Measurements from ENCODE around the gene HRH1.
"Not testable (repeated sequence)": the region's sequence is repeated elsewhere in the genome, so short reads cannot be mapped to it uniquely, and the experiment has no call there.

HRH1 gene

DNA sequence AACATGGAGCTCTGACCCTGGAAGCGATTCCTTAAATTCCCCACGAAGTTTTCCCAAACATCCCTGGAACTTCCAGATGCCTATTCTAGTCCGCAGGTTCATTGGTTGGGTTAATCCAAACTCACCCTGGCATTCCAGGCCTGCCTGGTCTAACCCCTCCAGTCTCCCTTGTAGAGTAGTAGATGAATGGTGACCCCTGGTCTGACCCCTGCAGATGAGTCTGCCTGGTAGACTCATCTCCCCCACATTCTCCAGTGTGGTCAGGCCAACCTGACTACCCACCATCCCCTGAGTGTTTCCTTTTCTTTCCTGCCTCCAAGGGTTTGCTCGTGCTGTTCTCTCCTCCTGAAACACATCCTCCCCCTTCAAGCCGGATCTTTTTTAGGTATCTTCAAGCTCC is 10.8 kb upstream of the HRH1 start:
- DNase-seq (ENCODE audit: low read depth in 2 of 2), result no peak

- no peak for DNase-seq (ENCODE audit: low read depth in 2 of 2)
These were observed 9.3 kb upstream of the HRH1 start for GRCh38 chr3:11144996-11145395.

GRCh38 chr3:11145888-11146287 is 8.4 kb upstream of the HRH1 start:
- DNase-seq (ENCODE audit: low read depth in 2 of 2), result no peak

GRCh38 chr3:11146773-11147660 is 7.3 kb upstream of the HRH1 start:
- DNase-seq (ENCODE audit: low read depth in 2 of 2), result no peak

GRCh38 chr3:11150256-11150655 is 4.0 kb upstream of the HRH1 start:
- no peak for DNase-seq (ENCODE audit: low read depth in 2 of 2)

GRCh38 chr3:11152301-11152700 is 2.0 kb upstream of the HRH1 start:
- DNase-seq (ENCODE audit: low read depth in 2 of 2), result no peak

DNA sequence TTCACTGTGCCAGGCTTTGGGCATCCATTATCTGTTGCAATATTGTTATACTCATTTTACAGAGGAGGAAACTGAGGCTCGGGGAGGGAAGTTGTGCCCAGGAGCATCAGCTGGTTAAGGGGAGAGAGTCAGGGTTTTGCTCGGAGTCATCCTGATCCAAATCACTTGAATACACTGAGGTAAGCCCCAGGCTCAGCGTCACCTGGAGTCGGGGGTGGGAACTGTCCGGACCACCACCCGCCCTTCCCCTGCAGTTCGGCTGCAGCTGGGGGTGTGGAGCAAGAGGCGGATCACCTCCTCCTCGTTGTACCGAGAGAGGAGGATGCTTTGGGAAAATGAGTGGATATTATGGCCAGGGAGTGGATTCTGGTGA is 646 bp downstream of the HRH1 start:
- DNase-seq (ENCODE audit: low read depth in 2 of 2), result no peak

DNA sequence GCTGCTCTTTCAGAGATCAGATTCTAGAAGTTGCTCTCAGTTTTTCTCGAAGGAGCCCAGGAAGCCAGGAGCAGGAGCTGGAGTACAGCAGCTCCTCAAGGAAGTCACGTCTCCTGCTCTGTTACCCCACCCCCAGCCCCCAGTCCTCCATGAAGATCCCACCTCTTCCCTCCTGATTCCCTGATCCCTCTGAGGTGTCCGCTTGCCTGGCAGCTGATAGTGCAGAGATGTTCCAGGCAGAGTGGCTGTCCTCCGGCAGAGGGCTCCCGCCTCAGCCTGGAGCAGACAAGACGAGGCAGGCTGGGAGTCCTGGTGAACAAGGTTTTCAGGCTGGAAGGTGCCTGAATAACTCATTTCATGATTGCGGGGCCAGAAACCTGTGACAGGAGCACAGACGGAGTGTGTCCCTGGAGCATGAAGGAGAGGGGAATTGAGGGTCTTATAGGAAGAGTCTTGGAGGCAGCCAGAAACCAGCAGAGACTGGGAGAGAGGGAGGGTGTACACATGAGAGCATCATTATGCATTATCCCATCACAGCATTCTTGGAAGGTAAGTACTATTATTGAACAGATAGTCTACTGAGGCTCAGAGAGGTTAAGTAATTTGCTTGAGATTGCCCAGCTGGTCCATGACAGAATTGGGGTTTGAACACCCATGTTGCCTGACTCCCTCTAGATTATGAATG is 1.2 kb downstream of the HRH1 start:
- DNase-seq (ENCODE audit: low read depth in 2 of 2), result no peak

GRCh38 chr3:11156026-11156410 is 1.7 kb downstream of the HRH1 start:
- DNase-seq (ENCODE audit: low read depth in 2 of 2), result no peak

GRCh38 chr3:11157421-11157820 is 3.1 kb downstream of the HRH1 start:
- no peak for DNase-seq (ENCODE audit: low read depth in 2 of 2)

GRCh38 chr3:11159421-11159904 is 5.2 kb downstream of the HRH1 start:
- no peak for DNase-seq (ENCODE audit: low read depth in 2 of 2)

- no peak for DNase-seq (ENCODE audit: low read depth in 2 of 2)
These were observed 7.4 kb downstream of the HRH1 start for GRCh38 chr3:11161666-11162065.

- DNase-seq (ENCODE audit: low read depth in 2 of 2), result no peak
These were observed 8.4 kb downstream of the HRH1 start for GRCh38 chr3:11162401-11163345.

GRCh38 chr3:11164607-11165006 is 10.3 kb downstream of the HRH1 start:
- DNase-seq (ENCODE audit: low read depth in 2 of 2), result no peak

- no peak for DNase-seq (ENCODE audit: low read depth in 2 of 2)
These were observed 11.2 kb downstream of the HRH1 start for GRCh38 chr3:11165476-11165875.

GRCh38 chr3:11166807-11167400 is 12.6 kb downstream of the HRH1 start:
- not testable (repeated sequence) for DNase-seq (ENCODE audit: low read depth in 2 of 2)

- DNase-seq (ENCODE audit: low read depth in 2 of 2), result no peak
These were observed 13.3 kb downstream of the HRH1 start for GRCh38 chr3:11167590-11167989.

- DNase-seq (ENCODE audit: low read depth in 2 of 2), result no peak
These were observed 14.1 kb downstream of the HRH1 start for GRCh38 chr3:11168406-11168805.

- no peak for DNase-seq (ENCODE audit: low read depth in 2 of 2)
These were observed 14.8 kb downstream of the HRH1 start for GRCh38 chr3:11168881-11169805.

GRCh38 chr3:11170052-11170770 is 15.9 kb downstream of the HRH1 start:
- DNase-seq (ENCODE audit: low read depth in 2 of 2), result no peak

Measured in activated CD4-positive, alpha-beta T cell treated with anti-CD3 and anti-CD28 coated beads for 24 hours (primary cell).